Peyer's patch (tissue), 4 donors: ENCODE results near the gene CXCL6.

Experiments used
- CTCF ChIP-seq, 6 experiments: fragments of 450-650 bp in 4 of 6; fragments of 200-600 bp in 2 of 6; sonication (generic) in 1 of 6; IDR thresholded peaks; one replicate each; pipeline ENCODE4 v1.5.1; 2017 to 2019; ENCODE audit warnings: antibody characterized with exemption in 6 of 6, mild to moderate bottlenecking in 3 of 6, moderate library complexity in 1 of 6
- POLR2A ChIP-seq, 2 donors: fragments of 450-650 bp; IDR thresholded peaks; one replicate each; pipeline ENCODE4 v1.5.1; 2017; ENCODE audit warnings: antibody characterized with exemption in 2 of 2, mild to moderate bottlenecking in 2 of 2, moderate library complexity in 2 of 2

DNA sequence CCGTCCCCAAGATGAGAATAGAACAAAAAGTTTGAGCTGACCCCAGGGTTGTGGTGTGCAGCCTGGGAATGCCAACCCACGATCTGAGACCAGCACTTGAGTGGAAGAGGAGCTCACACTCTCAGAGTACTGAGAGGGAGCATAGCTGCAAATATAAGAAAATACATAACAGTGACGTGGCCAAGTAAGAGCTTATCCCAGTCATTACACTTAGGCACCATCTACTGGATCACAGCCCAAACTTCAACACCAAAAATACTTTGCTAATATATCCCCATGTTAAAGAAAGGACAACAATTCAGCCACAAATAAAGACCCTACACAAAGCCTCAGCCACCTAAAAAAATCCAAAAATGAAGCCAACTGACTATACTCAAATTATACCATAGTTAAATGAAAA is 33.3 kb upstream of the CXCL6 start:
- no peak for TF ChIP-seq CTCF (IDR thresholded peaks at IDR 0.05)
- TF ChIP-seq POLR2A (IDR thresholded peaks at IDR 0.05) = no peak
